Measurements from ENCODE around the gene SPON1.
"Not testable (repeated sequence)": the region's sequence is repeated elsewhere in the genome, so short reads cannot be mapped to it uniquely, and the experiment has no call there.

The SPON1 gene

DNA sequence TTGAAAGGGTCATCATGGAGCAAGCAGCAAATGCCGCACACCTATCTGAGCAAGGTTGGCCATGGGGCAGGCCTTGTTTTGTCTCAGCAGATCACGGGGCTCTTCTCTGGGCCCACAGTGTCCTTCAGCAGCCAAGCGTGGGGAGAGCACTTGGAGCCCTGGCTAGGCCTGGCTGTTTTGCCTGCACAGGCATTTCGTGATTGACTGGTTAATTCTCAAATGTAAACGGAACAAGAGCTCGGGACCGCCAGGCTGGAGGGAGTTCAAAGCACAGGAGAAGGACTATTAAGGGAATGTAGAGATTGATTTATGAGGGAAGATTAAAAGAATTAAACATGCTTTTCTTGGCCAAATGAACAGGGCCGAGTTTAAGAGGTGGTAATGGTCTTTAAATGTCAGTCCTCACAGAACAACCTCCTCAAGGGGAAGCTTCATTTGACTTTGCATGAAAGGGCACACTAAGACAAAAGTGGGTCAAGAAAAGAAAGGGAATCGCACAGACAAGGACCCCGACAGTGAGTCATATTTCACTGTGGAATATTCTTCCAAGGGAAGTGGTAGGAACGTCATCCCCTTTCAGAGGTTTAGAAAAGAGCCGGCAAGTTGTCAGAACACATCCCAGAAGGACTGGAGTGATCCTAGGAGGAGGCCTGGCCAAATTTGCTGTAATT is 20.7 kb downstream of the SPON1 start:
- no peak for DNase-seq (ENCODE audit: low spot score)

DNA sequence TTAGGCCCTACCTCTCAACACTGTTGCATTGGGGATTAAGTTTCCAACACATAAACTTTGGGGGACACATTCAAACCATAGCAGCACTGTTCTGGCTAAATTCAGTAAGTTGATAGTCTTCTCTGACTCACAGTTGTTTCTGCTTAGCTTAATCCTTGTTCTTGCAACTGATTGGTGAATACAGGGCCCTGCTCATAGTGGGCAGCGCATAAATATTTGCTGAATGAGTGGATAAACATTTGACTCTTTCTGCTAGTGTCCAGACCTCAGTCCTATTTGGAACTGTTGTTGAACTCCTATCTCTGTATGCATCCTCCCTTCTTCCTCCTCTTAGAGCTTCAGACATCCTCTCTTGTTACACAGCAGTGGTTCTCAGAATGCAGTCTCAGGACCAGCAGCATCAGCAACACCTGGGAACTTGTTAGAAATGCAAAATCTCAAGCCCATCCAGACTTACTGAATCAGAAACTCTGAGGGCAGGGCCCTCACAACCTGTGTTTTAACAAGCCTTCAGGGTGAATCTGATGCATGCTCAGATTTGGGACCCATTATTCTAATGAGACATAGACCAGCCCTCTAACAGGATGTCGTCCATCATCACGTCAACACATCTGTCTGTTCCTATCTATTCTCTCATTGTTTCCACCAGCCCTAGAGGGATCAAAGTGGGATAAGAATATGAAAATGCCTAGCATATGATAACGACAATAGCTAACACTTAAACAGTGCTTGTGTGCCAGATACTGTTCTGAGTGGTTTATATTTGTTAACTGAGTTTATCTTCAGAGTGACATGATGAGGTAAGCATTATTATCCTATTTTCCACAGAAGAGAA is 22.3 kb downstream of the SPON1 start:
- DNase-seq (ENCODE audit: low spot score) = no peak

DNA sequence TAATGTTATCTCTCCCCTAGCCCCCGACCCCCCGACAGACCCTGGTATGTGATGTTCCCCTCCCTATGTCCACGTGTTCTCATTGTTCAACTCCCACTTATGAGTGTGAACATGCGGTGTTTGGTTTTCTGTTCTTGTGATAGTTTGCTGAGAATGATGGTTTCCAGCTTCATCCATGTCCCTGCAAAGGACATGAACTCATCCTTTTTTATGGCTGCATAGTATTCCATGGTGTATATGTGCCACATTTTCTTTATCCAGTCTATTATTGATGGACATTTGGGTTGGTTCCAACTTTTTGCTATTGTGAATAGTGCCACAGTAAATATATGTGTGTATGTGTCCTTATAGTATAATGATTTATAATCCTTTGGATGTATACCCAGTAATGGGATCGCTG is 24.2 kb downstream of the SPON1 start:
- DNase-seq (ENCODE audit: low spot score) = not testable (repeated sequence)

GRCh38 chr11:13992158-13992856 is 29.8 kb downstream of the SPON1 start:
- not testable (repeated sequence) for DNase-seq (ENCODE audit: low spot score)

- DNase-seq (ENCODE audit: low spot score) = no peak
These were observed 30.7 kb downstream of the SPON1 start for GRCh38 chr11:13993096-13993765.

- DNase-seq (ENCODE audit: low spot score) = no peak
These were observed 35.4 kb downstream of the SPON1 start for GRCh38 chr11:13997881-13998280.

- DNase-seq (ENCODE audit: low spot score) = no peak
These were observed 37.2 kb downstream of the SPON1 start for GRCh38 chr11:13999704-14000103.

DNA sequence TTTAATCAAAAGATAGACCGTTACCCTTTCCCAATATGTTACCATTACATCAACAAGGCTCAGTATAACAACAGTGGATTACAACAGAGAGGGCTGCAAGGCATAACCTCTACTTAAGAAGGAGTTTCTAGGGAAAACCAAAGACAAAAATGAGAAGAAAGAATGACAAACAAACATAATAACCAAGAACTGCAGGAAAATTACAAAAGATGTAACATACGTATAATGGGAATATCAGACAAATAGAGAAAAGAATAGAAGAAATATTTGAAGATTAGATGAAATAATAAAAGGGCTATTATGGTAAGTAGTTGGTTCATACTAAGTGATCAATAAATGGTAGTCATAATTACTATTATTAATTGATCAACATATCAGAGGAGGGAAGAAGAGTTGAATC is 39.1 kb downstream of the SPON1 start:
- DNase-seq (ENCODE audit: low spot score) = no peak

GRCh38 chr11:14007566-14007965 is 45.0 kb downstream of the SPON1 start:
- no peak for DNase-seq (ENCODE audit: low spot score)

GRCh38 chr11:14010665-14011064 is 48.1 kb downstream of the SPON1 start:
- DNase-seq (ENCODE audit: low spot score) = no peak

- no peak for DNase-seq (ENCODE audit: low spot score)
These were observed 50.3 kb downstream of the SPON1 start for GRCh38 chr11:14012846-14013245.

DNA sequence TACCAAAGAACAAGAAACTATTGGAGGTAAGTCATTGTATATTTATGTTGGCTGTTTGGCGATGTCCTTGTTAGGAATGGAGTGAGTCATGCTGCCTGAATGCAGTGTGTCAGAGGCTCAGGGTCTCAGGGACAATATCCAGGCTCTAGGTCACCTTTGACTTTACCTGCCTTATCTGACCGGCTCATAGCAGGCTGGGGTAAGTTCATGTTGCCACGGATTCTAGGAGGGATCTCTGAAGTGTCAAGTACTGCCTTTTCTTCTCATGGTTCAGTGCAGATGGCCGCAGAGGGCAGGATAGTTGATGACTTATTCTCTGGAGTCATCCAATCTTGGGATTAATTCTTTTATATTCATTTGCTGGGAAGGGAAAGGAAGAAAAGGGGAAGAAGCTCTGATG is 53.2 kb downstream of the SPON1 start:
- no peak for DNase-seq (ENCODE audit: low spot score)

DNA sequence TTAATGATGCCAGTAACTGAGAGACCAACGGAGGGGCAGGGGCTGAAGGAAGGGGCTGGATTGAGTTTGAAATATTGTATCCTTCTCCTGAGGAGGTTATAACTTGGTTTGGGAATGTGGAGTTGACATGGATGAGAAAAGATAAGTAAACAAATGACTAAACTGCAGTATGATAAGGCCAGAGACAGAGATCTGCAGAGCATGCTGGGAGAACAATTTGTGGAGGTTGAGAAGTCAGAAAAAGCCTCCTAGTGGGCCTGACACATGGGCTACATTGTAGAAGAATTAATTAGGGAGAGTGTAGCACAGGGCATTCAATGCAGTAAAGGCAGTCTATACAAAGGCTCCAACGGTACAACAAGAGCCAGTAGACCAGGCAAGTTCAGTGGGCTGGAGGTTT is 55.9 kb downstream of the SPON1 start:
- no peak for DNase-seq (ENCODE audit: low spot score)

DNA sequence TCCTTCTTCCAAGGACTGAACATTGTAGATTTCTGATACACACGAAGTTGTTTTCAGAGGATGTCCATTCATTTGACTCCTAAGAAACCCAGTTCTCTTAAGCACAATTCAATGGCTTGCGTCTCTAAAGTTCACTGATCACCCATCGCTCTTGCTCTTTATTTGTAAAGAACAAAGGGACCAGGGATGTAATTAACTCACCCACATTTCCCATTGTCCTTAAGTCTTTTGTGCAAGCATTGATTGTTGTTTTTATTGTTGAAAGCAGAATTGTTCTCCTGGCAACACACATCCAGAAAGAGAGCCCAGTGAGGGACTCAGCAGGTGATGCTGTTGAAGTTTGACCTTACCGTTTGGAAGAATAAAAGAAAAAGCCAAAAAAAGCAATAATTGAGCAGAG is 59.2 kb downstream of the SPON1 start:
- no peak for DNase-seq (ENCODE audit: low spot score)

GRCh38 chr11:14022251-14022650 is 59.7 kb downstream of the SPON1 start:
- no peak for DNase-seq (ENCODE audit: low spot score)

- no peak for DNase-seq (ENCODE audit: low spot score)
These were observed 60.3 kb downstream of the SPON1 start for GRCh38 chr11:14022821-14023220.

DNA sequence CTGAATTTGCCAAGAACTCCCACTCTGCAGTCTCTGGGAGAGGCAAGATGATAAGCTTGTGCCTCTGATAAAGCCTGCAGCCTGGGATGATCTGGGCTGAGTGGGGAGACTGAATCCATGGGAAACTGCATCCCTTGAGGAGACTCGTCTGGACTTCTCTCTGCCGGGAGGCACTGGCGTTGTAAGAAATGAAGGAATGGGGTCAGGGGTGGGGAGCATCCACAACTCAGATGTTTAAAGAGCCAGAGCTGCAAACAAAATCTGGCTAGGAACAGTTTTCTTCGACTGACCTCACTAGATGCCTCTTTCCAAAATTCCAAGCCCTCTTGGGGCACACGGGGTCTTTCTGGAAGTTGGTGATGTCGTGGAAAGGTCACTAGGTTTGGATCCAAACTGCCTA is 64.4 kb downstream of the SPON1 start:
- DNase-seq (ENCODE audit: low spot score) = no peak

DNA sequence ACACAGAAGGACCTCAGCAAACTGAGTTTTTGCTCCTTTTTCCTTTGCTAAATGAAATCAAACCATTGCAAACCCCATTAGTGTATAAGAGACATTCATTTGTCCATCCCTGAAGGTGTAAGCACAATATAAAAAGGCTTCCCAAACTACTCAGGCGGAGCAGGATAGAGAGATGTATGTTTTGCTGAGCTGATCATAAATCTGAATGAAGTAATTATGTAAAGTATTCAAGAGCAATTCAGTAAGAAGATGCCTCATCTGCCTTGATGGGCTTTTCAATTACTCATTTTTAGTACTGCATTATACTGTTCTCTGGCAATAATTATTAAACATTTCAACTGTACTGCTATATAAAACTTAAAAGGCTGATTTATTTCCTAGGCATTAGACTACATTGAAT is 65.0 kb downstream of the SPON1 start:
- DNase-seq (ENCODE audit: low spot score) = no peak

DNA sequence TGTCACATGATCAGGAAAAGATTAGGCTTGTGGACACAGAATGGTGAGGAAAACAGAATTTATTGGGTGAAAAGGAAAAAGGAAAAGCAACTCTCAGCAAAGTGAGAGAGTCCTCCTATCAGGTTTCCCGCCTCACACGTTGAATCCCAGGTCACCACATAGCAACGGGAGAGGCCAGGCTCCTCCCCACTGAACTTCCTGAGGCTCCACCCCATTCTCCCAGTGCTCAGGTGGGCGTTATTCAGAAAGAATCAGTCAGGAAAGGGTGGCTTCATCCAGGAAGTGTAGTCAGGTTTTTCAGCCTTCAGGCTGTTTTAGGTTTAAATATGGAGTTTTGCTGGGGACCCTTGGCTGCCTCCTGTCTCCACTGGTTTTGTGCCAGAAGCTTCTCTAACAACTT is 66.9 kb downstream of the SPON1 start:
- no peak for DNase-seq (ENCODE audit: low spot score)

GRCh38 chr11:14029971-14030920 is 67.7 kb downstream of the SPON1 start:
- no peak for DNase-seq (ENCODE audit: low spot score)

- not testable (repeated sequence) for DNase-seq (ENCODE audit: low spot score)
These were observed 73.0 kb downstream of the SPON1 start for GRCh38 chr11:14035526-14035925.
